HEK293T (cell line): Measurements from ENCODE around the gene MVB12B.

Source experiments
- CTCF ChIA-PET: fragments of 350-600 bp; formaldehyde crosslinking; extraction: SDS; loops from one replicate; lab custom pipeline; 2021; ENCODE audit warnings: antibody characterized with exemption, inconsistent platforms; lab: Yijun Ruan, JAX
- POLR2A ChIA-PET: fragments of 350-600 bp; formaldehyde crosslinking; extraction: SDS; loops from one replicate; lab custom pipeline; 2020; ENCODE audit warnings: antibody characterized with exemption, inconsistent platforms; lab: Yijun Ruan, JAX
- DNase-seq: peaks from one replicate; pipeline ENCODE4 v3.0.0; 2012; ENCODE audit warnings: mixed read lengths; ENCODE audit errors: extremely low spot score
- ARNT ChIP-seq: fragments of 450-650 bp; IDR thresholded peaks from 2 replicates; pipeline ENCODE4 v1.6.1; 2017; ENCODE audit warnings: mild to moderate bottlenecking
- BHLHE40 ChIP-seq: fragments of 450-650 bp; IDR thresholded peaks from 2 replicates; pipeline ENCODE4 v1.6.1; 2016; ENCODE audit warnings: mild to moderate bottlenecking, moderate library complexity, borderline replicate concordance
- CTBP1 ChIP-seq: fragments of 450-650 bp; IDR thresholded peaks from 2 replicates; pipeline ENCODE4 v1.6.1; 2016; ENCODE audit warnings: borderline replicate concordance
- ELF4 ChIP-seq: fragments of 450-650 bp; IDR thresholded peaks from 2 replicates; pipeline ENCODE4 v1.6.1; 2017; ENCODE audit warnings: antibody characterized with exemption
- FOXA1 ChIP-seq: fragments of 450-650 bp; IDR thresholded peaks from 2 replicates; pipeline ENCODE4 v1.6.1; 2016; ENCODE audit warnings: mild to moderate bottlenecking
- FOXK2 ChIP-seq: fragments of 450-650 bp; IDR thresholded peaks from 2 replicates; pipeline ENCODE4 v1.6.1; 2016; ENCODE audit warnings: mild to moderate bottlenecking
- FOXM1 ChIP-seq: fragments of 450-650 bp; IDR thresholded peaks from 2 replicates; pipeline ENCODE4 v1.6.1; 2017; ENCODE audit warnings: mild to moderate bottlenecking, borderline replicate concordance
- HDGF ChIP-seq: fragments of 450-650 bp; IDR thresholded peaks from 2 replicates; pipeline ENCODE4 v1.6.1; 2017; ENCODE audit warnings: antibody characterized with exemption, borderline replicate concordance
- L3MBTL2 ChIP-seq: fragments of 450-650 bp; conservative IDR thresholded peaks from 2 replicates; pipeline ENCODE4 v1.6.1; 2016; ENCODE audit warnings: mild to moderate bottlenecking
- LEF1 ChIP-seq: fragments of 450-650 bp; IDR thresholded peaks from 2 replicates; pipeline ENCODE4 v1.6.1; 2017; ENCODE audit warnings: mild to moderate bottlenecking, borderline replicate concordance
- NFRKB ChIP-seq: fragments of 450-650 bp; IDR thresholded peaks from 2 replicates; pipeline ENCODE4 v1.6.1; 2016; ENCODE audit warnings: mild to moderate bottlenecking, moderate library complexity
- SP1 ChIP-seq: fragments of 450-650 bp; IDR thresholded peaks from 2 replicates; pipeline ENCODE4 v1.6.1; 2017
- SUZ12 ChIP-seq: fragments of 450-650 bp; IDR thresholded peaks from 2 replicates; pipeline ENCODE4 v1.6.1; 2016; ENCODE audit warnings: mild to moderate bottlenecking
- TARDBP ChIP-seq: fragments of 450-650 bp; IDR thresholded peaks from 2 replicates; pipeline ENCODE4 v1.6.1; 2016
- ZNF384 ChIP-seq: fragments of 450-650 bp; IDR thresholded peaks from 2 replicates; pipeline ENCODE4 v1.6.1; 2016
- TF ChIP-seq, protein P1 (sequence below): fragments of 450-650 bp; IDR thresholded peaks from 2 replicates; pipeline ENCODE4 v1.6.1; 2016

The MVB12B gene

GRCh38 chr9:126454215-126454614, 127.6 kb downstream of the MVB12B start:
- POLR2A ChIA-PET = no interaction called here
- CTCF ChIA-PET = no interaction called here
- DNase-seq = no peak
- TF ChIP-seq HDGF = no peak
- TF ChIP-seq LEF1 = no peak
- TF ChIP-seq TARDBP = no peak
- TF ChIP-seq FOXK2 = no peak
- TF ChIP-seq NFRKB = no peak
- no peak for TF ChIP-seq ELF4
- no peak for TF ChIP-seq CTBP1
- TF ChIP-seq ARNT = no peak

DNA sequence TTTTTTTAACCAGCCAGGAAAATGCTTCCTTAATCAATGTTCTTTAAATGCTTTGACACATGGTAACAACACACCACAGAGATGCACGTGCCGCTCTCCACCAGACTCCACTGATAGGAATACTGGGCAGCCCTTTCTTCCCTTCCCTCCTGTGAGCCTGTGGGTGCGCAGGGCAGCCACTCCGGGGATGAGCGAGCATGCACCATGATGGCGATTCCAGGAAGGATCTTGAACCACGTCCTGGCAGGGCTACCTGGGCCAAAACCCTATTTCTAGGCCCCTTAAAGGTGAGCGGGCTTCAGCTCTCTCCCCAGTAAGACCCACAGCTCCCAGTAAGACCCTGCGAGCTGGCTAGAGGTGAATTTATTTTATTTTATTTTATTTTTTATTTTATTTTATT, 128.2 kb downstream of the MVB12B start:
- DNase-seq = no peak
- TF ChIP-seq FOXM1 = no peak
- TF ChIP-seq CTBP1 = no peak
- TF ChIP-seq TARDBP = no peak
- no peak for TF ChIP-seq SP1
- no peak for TF ChIP-seq ARNT
- TF ChIP-seq ELF4 = no peak
- TF ChIP-seq LEF1 = no peak
- CTCF ChIA-PET = no interaction called here
- POLR2A ChIA-PET = no interaction called here

GRCh38 chr9:126456441-126457174, 130.0 kb downstream of the MVB12B start:
- CTCF ChIA-PET = interaction anchor here (0.6 kb wide), 1 partner anchor 24 kb away, joined by 3 read pairs; no protein-coding TSS in a partner anchor
- POLR2A ChIA-PET = no interaction called here
- DNase-seq = no peak
- TF ChIP-seq LEF1 (no peak), ELF4 (no peak), CTBP1 (no peak), FOXM1 (no peak), ARNT (no peak), SP1 (no peak)

DNA sequence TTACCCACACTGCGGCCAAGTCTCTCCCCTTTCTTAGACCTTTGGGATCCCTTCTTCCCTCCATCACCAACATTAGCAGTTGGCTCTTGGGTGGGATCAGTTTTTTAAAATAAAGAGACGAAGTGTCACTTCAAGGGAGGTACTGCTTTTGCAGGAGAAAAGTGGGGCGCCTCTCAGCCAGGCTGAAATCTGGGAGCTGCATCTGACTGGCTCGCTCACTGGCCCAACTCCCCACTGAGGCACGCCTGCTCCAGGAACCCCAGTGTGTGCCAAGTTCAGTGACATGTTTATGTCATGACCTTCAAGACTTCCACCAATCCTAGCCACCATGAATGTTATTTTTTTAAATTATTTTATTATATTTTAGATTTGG, 130.5 kb downstream of the MVB12B start:
- POLR2A ChIA-PET = no interaction called here
- CTCF ChIA-PET = no interaction called here
- TF ChIP-seq LEF1 (no peak), SUZ12 (no peak), ELF4 (no peak), L3MBTL2 (no peak), FOXA1 (no peak), SP1 (no peak), BHLHE40 (no peak), HDGF (no peak), TARDBP (no peak), FOXM1 (no peak), ZNF384 (no peak)
- TF ChIP-seq, protein P1, sequence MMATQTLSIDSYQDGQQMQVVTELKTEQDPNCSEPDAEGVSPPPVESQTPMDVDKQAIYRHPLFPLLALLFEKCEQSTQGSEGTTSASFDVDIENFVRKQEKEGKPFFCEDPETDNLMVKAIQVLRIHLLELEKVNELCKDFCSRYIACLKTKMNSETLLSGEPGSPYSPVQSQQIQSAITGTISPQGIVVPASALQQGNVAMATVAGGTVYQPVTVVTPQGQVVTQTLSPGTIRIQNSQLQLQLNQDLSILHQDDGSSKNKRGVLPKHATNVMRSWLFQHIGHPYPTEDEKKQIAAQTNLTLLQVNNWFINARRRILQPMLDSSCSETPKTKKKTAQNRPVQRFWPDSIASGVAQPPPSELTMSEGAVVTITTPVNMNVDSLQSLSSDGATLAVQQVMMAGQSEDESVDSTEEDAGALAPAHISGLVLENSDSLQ = no peak
- no peak for DNase-seq

DNA sequence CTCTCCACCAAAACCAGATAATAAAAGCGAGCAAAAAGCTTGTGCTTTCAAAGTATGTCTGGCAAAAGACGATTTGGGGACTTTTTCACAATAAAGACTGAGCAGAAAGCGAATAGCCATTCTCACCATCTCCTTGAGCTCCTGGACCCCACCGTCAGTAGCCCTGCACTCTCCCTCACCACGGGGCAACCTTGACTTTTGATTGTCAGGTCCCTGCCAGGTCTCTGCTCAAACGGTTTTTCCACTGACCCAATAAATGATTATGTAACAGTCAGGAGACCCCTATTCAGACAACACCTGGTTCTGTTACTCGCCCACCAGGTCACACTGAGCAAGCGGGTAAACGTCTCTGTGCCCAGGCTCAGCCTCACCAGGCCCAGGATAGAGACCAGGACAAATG, 131.3 kb downstream of the MVB12B start:
- DNase-seq = no peak
- ChIA-PET POLR2A (no interaction called here), CTCF (interaction anchor here (0.5 kb wide), 1 partner anchor 27 kb away, joined by 3 read pairs; no protein-coding TSS in a partner anchor)
- TF ChIP-seq FOXA1 (no peak), FOXM1 (no peak), SP1 (no peak), ELF4 (no peak), ZNF384 (no peak), TARDBP (no peak), BHLHE40 (no peak)

GRCh38 chr9:126459126-126459525, 132.5 kb downstream of the MVB12B start:
- no peak for DNase-seq
- TF ChIP-seq FOXM1 = no peak
- no peak for TF ChIP-seq FOXK2
- no peak for TF ChIP-seq FOXA1
- TF ChIP-seq, protein P1 = no peak
- TF ChIP-seq ARNT = no peak
- no peak for TF ChIP-seq ELF4
- TF ChIP-seq SUZ12 = no peak
- TF ChIP-seq BHLHE40 = no peak
- TF ChIP-seq SP1 = no peak
- TF ChIP-seq NFRKB = no peak
- TF ChIP-seq HDGF = no peak
- TF ChIP-seq LEF1 = no peak
- ChIA-PET CTCF (no interaction called here), POLR2A (no interaction called here)

GRCh38 chr9:126459546-126459945, 132.9 kb downstream of the MVB12B start:
- DNase-seq = no peak
- TF ChIP-seq CTBP1 (no peak), SUZ12 (no peak), FOXM1 (no peak), LEF1 (no peak), HDGF (no peak), TARDBP (no peak), ARNT (no peak), ELF4 (no peak), NFRKB (no peak), FOXA1 (no peak), FOXK2 (no peak), BHLHE40 (no peak), ZNF384 (no peak), SP1 (no peak), L3MBTL2 (no peak)
- TF ChIP-seq, protein P1 = no peak
- ChIA-PET CTCF (no interaction called here), POLR2A (no interaction called here)
